Endothelial cell (in vitro differentiated cells): ENCODE results near the gene ELOA. TPM values are rescaled to one million over a fixed set of nuclear protein-coding genes. Genes with fewer than 3 reads are reported as not detected.

Experiments used
- DNase-seq: peaks from one replicate; pipeline ENCODE4 v3.0.0; 2021; ENCODE audit warnings: low spot score
- H3K27ac Mint-ChIP-seq: one replicate; pipeline ENCODE4 v1.8.0; 2021; ENCODE audit warnings: mixed read lengths, inconsistent platforms; ENCODE audit not compliant: unreplicated experiment
- H3K27me3 Mint-ChIP-seq: one replicate; pipeline ENCODE4 v1.8.0; 2021; ENCODE audit warnings: mild to moderate bottlenecking, moderate library complexity, mixed read lengths, inconsistent platforms; ENCODE audit not compliant: unreplicated experiment
- H3K36me3 Mint-ChIP-seq: one replicate; pipeline ENCODE4 v1.8.0; 2021; ENCODE audit warnings: mild to moderate bottlenecking, low read depth, mixed read lengths, inconsistent platforms; ENCODE audit not compliant: unreplicated experiment
- H3K4me1 Mint-ChIP-seq: one replicate; pipeline ENCODE4 v1.8.0; 2021; ENCODE audit warnings: mild to moderate bottlenecking, mixed read lengths, inconsistent platforms; ENCODE audit not compliant: unreplicated experiment
- H3K4me3 Mint-ChIP-seq: one replicate; pipeline ENCODE4 v1.8.0; 2021; ENCODE audit warnings: mild to moderate bottlenecking, mixed read lengths, inconsistent platforms; ENCODE audit not compliant: unreplicated experiment
- H3K9me3 Mint-ChIP-seq: one replicate; pipeline ENCODE4 v1.8.0; 2021; ENCODE audit warnings: mixed read lengths, inconsistent platforms; ENCODE audit not compliant: unreplicated experiment
- CTCF ChIP-seq: fragments of 200-600 bp; sonication (generic); IDR thresholded peaks from one replicate; pipeline ENCODE4 v1.5.0; 2021; ENCODE audit warnings: antibody characterized with exemption; ENCODE audit not compliant: unreplicated experiment
- total RNA-seq: library from RNA; stranded (reverse); fragmentation: NEBNext Ultra II Directional; extraction: Animal tissue kit (Norgen Biotek cat#: 25700); gene quantifications from one replicate; pipeline ENCODE4 v1.2.1, GENCODE V29; 2021; ENCODE audit not compliant: unreplicated experiment

ELOA gene
- total RNA-seq, 1 donor from 2014 or later: 54.4 TPM

DNA sequence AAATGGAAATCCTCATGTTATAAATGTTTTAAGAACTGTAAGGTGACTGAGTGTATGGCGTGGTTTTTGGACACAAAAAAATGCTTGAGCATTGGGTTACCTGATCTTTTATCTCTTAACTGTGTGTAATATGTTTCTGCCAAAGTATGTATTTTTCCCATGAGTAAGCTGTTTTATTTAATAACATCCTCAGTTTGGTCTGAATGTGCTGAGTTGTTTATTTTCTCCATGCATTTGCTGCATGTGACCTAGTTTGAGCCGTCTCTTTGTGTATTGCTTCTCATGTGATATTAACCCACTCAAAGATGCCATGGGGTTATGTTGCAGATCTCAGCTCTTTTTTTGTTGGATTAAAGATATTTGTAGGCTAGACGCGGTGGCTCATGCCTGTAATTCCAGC, 41.6 kb downstream of the ELOA start:
- TF ChIP-seq CTCF: no peak
- Mint-ChIP-seq H3K9me3 (no peaks in the 10 kb centered on the region), H3K36me3 (peaks cover 27% of the 10 kb centered on the region), H3K4me3 (no peak overlapping the region), H3K27ac (no peak overlapping the region), H3K4me1 (no peaks in the 10 kb centered on the region), H3K27me3 (no peaks in the 10 kb centered on the region)
- DNase-seq: no peak

- Mint-ChIP-seq H3K27me3 (peaks cover 7% of the 10 kb centered on the region), H3K36me3 (peaks cover 24% of the 10 kb centered on the region), H3K4me1 (peaks cover 14% of the 10 kb centered on the region), H3K4me3 (no peak overlapping the region), H3K9me3 (no peaks in the 10 kb centered on the region), H3K27ac (no peak overlapping the region)
- DNase-seq: no peak
- TF ChIP-seq CTCF: no peak
These were observed 44.4 kb downstream of the ELOA start for GRCh38 chr1:23787701-23788100.

GRCh38 chr1:23788695-23789094, 45.4 kb downstream of the ELOA start:
- peaks cover 14% of the 10 kb centered on the region for H3K4me1 Mint-ChIP-seq
- peaks cover 7% of the 10 kb centered on the region for H3K27me3 Mint-ChIP-seq
- no peak for TF ChIP-seq CTCF
- no peak overlapping the region for H3K4me3 Mint-ChIP-seq
- H3K27ac Mint-ChIP-seq: no peak overlapping the region
- peaks cover 24% of the 10 kb centered on the region for H3K36me3 Mint-ChIP-seq
- no peaks in the 10 kb centered on the region for H3K9me3 Mint-ChIP-seq
- no peak for DNase-seq

DNA sequence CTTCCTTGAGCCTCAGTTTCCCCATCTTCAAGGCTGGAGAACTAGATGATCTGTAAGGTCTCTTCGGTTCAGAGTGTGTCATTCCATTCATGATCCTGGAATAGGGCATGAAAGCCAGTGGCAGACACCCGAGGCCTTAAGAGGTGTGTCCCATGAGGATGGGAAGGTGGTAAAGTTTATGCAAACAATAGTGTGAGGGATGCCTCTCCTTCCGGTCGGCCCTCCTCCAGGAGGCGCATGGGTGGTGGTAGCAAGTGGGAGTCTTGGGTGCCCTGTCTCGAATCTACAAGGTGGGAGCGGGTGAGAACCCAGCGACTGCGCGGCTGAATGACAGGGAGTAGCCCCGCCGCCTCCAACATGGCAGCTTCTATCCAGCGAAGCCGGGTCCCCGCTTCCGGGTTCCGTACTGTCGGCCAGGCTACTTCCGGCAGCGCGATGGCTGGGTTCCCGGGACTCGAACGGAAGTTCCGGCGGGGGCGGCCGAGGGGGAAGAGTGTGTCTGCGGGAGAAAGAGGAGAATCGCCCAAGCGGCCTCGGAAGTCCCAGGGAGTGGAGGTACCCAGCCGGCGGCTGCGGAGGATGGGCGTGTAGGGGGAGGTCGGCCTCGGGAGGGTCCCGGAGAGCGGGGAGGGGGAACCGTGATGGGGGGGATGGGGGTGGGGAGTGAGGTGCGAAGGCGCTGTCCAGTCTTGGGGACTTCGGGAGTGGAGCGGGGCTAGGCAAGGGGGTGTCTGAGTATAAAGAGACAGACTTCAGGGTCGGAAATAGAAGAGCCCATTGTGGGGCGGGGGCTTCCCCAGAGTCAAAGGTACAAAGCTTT, 47.6 kb downstream of the ELOA start, which contains the start of gene LYPLA2:
LYPLA2 (plus strand) TSS at position 450 of the 820 bp plus-strand sequence. CDS start 1,538 bp downstream, outside the sequence.
- H3K36me3 Mint-ChIP-seq: peaks cover 18% of the 10 kb centered on the region
- H3K27me3 Mint-ChIP-seq: peaks cover 7% of the 10 kb centered on the region
- peak; percentile 84 for DNase-seq
- no peaks in the 10 kb centered on the region for H3K9me3 Mint-ChIP-seq
- H3K4me1 Mint-ChIP-seq: peaks cover 14% of the 10 kb centered on the region
- H3K4me3 Mint-ChIP-seq: peak within 1 kb of the TSS; percentile 99
- H3K27ac Mint-ChIP-seq: peak within 1 kb of the TSS; percentile 95
- TF ChIP-seq CTCF: no peak

DNA sequence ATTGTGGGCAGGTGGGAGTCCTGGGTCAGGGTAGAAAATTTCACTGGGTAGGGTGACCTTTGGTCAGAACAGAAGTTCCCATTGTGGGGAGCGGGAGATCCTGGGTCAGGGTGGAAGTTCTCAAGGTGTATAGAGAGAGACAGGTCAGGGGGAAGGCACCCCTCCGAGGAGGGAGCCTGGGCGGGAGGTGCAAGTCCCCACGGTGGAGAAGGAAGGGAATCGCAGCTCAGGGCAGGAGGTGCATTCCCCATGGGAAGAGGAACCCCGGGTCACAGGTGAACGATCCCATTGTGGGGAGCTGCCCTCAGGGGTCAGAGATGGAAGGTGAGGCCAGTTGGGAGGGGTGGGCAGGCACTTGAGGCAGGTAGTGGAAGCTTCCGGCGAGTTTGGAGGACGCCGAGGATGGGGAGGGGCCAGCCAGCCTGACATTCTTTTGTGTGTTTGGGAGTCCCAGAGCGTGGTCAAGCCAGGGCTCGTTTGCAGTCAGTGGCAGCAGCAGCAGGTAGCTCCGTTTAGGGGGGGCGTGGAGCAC, 48.3 kb downstream of the ELOA start:
- Mint-ChIP-seq H3K9me3 (no peaks in the 10 kb centered on the region), H3K27me3 (peaks cover 7% of the 10 kb centered on the region), H3K4me3 (peak overlapping the region; percentile 99), H3K27ac (peak overlapping the region; percentile 95), H3K4me1 (peaks cover 14% of the 10 kb centered on the region), H3K36me3 (peaks cover 13% of the 10 kb centered on the region)
- peak; percentile 39 for DNase-seq
- TF ChIP-seq CTCF: no peak
